T1000 (cell line): Measurements from ENCODE around the gene ST6GALNAC4.
A peak's percentile ranks its signal among the peaks of the same experiment; 100 is the strongest.

Experiments used
- DNase-seq: peaks from one replicate; lab custom pipeline; 2025; ENCODE audit warnings: mixed read lengths; lab: John Stamatoyannopoulos, UW

Gene ST6GALNAC4

GRCh38 chr9:127912296-127912695, 4.5 kb downstream of the ST6GALNAC4 start:
- DNase-seq = no peak

GRCh38 chr9:127910613-127911205, 6.1 kb downstream of the ST6GALNAC4 start:
- no peak for DNase-seq

DNA sequence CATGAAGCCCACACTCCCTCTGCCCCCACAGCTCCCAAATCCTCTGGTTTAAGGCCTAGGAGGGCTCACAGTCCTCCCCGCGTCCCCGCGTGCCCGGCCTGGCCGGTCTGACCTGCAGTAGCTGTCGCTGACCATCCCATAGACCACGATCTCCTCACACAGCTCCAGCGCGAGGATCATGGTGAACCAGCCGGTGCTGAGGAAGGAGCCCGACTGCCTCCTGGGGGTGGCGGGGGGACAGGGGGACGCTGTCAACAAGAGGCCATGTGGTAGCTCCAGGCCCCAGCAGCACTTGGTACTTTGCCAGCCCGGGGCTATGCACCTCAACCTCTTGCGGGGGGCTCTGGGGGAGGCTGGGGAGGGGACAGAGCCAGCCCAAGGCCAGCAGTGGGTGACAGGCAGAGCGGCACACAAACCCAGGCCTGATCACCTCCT, 7.0 kb downstream of the ST6GALNAC4 start:
- DNase-seq = no peak

DNA sequence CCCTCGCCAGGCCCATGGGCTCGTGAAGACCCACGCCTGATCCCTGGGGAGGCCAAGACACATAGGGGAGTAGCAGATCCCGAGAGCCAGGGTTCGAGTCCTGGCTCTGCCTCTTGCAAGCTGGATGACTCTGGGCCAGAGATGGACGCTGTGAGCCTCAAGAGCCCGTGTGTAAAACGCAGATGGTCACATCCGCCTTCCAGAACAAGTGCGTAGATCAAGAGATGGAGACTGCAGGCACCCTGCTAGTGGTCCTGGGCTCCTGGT, 8.2 kb downstream of the ST6GALNAC4 start:
- no peak for DNase-seq

- no peak for DNase-seq
Observed at GRCh38 chr9:127907867-127908659, 8.8 kb downstream of the ST6GALNAC4 start.

GRCh38 chr9:127905788-127906191, 11.1 kb downstream of the ST6GALNAC4 start:
- DNase-seq = no peak

GRCh38 chr9:127905004-127905728, 11.7 kb downstream of the ST6GALNAC4 start:
- DNase-seq = no peak

DNA sequence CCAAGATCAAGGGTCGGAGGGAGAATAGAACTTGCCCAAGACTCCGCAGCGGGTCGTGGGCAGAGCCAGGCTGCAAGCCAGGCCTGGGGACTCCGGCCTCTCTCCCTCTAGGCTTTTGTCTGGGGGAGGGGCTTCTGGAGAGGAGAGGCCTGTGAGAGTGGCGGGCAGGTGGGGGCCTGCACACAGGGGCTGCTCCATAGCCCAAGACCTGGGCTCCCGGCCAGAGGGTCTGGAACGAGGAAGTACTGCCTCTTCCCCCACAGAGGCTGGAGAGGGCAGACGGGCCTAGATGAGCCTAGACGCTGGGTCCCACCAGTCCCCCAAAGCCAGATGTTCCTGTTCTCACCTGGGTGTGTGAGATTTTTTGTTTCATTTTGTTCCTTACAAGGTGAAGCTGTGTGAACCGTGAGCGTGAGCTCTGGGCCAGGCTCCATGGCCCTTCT, 12.3 kb downstream of the ST6GALNAC4 start:
- no peak for DNase-seq

GRCh38 chr9:127903557-127904475, 13.0 kb downstream of the ST6GALNAC4 start:
- no peak for DNase-seq

GRCh38 chr9:127899128-127899943, 17.5 kb downstream of the ST6GALNAC4 start, which contains the start of gene ST6GALNAC6:
ST6GALNAC6 (minus strand) TSS chr9:127899603; CDS start chr9:127897981, 1,622 bp downstream.
- no peak for DNase-seq

GRCh38 chr9:127898433-127899127, 18.3 kb downstream of the ST6GALNAC4 start:
- DNase-seq = peak; percentile 16

DNA sequence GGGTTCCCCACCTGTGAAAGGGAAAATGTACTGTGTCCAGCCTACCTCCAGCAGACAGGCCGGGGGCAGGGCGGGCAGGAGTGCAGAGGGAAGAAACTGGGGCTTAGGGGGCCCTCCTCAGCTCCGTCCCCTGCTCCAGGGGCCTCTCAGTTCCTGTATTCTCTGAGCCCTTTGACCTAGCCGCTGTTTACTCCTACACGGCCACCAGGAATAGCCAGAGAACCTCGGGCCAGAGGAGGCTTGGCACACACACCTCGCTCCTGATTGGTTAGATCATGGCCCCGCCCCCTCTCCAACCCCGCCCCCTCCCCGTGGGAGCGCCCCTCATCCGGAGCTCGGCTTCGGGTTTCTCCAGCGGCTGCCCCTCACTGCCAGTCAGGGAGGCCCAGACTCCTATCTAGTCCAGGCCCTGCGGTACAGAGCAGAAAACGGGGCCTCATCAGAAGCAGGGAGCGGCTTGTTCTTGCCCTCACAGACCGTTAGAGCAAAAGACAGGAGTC, 19.6 kb downstream of the ST6GALNAC4 start:
- DNase-seq = peak; percentile 56

DNA sequence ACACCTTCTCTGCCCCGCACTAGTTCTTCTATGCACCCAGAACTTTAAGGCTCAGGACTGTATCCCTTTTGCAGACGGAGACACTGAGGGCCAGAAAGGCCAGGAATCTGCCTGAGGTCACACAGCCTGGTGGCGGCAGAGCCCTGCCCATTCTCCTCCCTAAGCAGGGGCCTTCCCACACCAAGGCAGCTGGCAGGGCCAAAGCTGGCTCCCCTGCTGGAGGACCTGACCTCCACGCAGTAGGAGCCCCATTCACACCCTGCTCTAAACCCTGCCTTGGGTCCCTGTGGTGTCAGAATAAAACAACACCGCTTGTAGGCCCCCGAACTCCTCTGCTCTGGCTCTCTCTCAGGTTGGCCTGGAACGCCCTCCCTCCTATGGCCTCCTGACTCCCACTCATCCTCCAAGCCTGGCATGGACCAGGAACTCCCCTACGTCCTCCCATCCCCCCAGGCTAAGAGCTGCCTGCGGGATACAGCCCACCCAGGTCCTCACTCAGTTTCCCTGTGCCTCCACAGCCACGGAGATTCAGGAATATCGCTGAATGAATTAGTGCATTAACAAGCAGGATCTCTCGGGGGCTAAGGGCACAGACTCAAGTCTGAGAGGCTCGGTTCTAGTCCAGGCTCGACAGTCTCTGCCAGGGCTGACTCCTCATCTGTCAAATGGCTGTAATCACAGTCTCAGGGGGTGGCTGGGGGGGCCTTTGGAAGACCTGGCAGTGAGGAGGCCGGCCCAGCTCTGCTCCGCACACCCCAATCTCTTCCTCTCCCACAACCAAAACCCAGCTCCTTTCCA, 20.2 kb downstream of the ST6GALNAC4 start:
- DNase-seq = no peak

DNA sequence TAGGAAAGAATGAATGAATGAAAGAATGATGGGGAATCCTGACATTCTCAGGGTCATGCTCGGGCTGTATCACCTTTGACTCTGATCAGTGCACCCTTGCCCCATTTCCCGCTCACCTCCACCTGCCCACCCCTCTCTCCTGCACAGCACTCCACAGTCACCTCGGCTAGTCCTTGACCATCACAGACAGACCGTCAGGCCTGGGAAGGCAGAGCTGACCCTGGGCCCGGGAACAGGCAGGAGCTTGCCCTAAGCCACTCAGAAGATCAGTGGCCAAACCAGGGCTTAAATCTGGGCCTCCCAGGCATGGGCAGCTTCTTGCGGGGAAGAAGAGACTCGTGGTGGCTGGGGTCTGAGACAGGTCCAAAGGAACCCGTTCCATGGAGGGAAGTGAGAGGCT, 21.0 kb downstream of the ST6GALNAC4 start:
- DNase-seq = no peak

DNA sequence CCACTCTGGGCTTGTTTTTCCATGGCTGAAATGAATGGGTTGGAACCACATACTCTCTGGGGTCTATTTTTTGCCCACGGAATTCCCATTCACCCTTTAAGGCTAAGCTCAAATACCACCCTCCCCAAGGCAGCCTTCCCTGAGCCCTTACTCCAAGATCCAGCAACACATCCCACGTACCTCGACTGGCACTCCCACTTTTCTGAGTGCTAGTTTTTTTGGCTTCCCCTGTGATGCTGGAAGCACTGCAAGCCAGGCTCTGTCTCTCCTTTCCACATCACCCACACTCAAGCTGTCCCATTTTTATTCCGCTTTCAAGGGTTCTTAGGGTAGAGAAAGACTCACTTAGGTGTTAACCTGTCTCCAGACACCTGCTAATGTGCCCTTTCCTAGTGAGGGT, 23.4 kb downstream of the ST6GALNAC4 start:
- DNase-seq = no peak

- DNase-seq = no peak
Observed at GRCh38 chr9:127892831-127893230, 24.0 kb downstream of the ST6GALNAC4 start.

- no peak for DNase-seq
Observed at GRCh38 chr9:127890053-127890452, 26.8 kb downstream of the ST6GALNAC4 start.

DNA sequence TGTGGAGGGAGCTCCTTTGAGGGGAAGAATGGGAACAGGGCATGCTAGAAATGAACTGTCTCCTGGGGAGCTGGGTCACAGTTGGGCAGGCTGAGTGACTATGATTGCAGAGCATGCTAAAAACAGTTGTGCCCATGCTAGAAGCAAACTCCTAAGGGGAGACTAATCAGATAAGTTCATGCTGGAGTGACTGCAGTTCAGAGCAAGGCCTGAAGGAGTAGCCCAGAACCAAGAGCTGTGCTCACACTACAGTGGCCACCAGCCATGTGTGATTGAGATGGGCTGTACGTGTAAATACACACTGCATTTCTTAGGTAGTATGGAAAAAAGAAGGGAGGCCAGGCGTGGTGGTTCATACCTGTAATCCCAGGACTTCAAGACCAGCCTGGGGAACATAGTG, 29.0 kb downstream of the ST6GALNAC4 start:
- no peak for DNase-seq

DNA sequence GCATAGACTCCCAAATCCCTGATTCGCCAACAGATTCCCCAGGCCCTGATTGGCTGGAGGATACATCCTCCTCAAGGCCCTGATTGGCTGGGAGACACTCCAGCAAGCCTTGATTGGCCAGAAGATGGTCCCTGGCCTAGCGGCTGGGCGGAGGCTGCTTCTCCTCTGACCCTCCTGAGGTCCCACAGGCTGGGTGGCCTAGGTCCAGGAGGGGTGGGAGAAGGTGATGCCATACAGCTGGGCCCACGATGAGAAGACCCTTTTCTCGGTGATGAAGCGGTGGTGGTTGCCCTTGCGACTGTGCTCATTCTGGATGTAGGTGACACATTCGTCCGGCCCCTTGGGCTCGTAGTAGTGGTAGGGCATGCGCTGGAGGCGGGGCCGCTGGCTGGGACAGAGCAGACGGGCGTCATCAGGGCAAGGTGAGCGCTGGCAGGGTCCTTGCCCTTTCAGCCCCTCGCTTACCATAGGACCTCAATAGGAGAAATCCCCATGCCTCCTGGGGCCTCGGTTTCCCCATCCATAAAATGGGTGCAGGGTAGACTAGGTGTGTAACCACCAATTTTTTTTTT, 30.4 kb downstream of the ST6GALNAC4 start:
- no peak for DNase-seq
